ENCODE results near the gene BAIAP2L1.

DNA sequence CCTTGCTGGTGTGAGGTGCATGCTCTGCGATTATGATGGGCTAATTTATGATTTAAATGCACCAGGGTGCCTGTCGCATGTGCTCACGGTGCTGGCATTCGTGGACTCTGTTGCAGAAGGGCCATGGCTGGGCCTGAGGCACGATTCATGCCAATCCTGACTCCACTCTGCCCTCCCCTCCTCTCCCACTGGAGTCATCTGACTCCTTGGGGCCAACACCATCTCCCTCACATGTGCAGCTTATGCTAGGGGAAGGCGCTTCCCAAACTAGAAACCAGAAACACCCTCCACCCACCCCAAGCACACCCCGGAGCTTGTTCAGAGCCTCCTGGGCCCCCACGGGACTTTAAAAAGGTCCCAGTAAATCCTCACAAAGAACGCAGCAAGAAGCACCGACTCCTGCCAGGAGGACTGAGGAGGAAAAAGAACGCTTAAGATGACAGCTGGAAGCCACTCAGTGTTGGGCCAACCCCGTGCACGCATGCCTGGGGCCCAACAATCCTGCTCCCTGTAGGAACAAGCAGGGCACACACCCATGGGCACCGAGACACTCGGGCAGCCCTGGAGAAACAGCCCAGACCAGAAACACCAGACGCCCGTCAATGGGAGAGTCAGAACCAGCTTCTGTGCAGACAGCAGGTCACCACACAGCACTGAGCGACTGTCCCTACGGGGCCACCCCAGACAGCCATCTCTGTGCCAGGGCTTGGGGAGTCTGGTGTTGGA is 105.3 kb downstream of the BAIAP2L1 start:
- TF ChIP-seq POLR2A (IDR thresholded peaks at IDR 0.05; ENCODE audit: low read depth, low read length) (no peak), POLR2AphosphoS5 (IDR thresholded peaks at IDR 0.05; ENCODE audit: low read depth, low read length) (no peak), TAF1 (IDR thresholded peaks at IDR 0.05; ENCODE audit: borderline replicate concordance, low read depth, low read length) (no peak)
